ENCODE results near the gene CSNK2A1.
A peak's percentile ranks its signal among the peaks of the same experiment; 100 is the strongest.

CSNK2A1 gene

GRCh38 chr20:568097-568652, 24.6 kb upstream of the CSNK2A1 start:
- FAIRE-seq = no peak
- DNase-seq (ENCODE audit: insufficient read length, low spot score) = no peak

- no peak for FAIRE-seq
- no peak for DNase-seq (ENCODE audit: insufficient read length, low spot score)
Measured at GRCh38 chr20:564192-564591, 20.6 kb upstream of the CSNK2A1 start.

DNA sequence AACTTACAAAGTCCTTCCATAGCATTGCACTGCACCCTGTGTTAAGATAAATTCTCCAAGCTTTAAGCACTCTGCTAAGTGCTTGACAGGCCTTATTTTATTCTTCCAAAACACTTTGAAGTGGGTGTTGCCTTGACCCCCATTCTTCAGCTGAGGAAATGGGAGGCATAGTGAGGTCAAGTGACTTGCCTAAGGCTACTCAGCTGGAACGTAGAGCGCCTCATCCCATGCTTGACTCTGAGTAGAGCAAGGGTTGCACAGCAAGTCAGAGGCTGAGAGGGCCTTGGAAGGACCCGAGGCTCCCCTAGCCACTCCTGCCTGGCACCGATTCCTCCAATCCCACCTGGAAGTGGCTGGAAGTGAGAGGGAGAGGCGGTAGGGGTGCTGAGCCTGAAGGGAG, 19.6 kb upstream of the CSNK2A1 start:
- FAIRE-seq (no peak), DNase-seq (ENCODE audit: insufficient read length, low spot score) (no peak)

DNA sequence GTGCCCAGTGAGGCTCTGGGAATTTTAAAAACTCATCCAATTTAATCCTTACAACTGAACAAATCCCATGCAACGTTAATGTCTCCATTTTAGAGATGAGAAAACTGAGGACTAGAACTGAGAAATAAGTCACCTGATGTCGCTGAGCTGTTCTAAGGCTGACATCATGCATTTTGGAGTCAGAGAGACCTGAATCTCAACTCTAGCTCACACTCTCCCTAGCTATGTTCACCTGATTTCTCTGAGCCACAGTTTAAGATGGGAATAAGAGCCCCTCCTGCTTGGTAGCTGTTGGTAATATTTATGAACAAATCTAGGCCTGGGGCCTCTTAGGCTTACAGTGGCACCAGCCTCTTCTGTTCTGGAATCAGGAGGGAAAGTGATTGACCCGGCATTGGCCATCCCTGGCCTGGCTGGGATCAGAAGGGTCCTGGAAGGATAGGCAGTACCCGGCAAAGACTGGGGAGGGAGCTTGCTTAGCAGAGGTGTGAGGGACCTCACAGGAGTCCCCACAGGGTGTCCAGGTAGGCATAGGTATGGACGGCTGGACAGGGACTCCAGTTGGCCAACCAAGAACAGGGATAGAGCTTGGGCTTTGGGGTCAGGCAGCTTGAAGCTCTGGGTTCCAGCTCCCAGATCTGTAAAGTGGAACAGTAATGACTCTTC, 18.8 kb upstream of the CSNK2A1 start:
- no peak for FAIRE-seq
- no peak for DNase-seq (ENCODE audit: insufficient read length, low spot score)

DNA sequence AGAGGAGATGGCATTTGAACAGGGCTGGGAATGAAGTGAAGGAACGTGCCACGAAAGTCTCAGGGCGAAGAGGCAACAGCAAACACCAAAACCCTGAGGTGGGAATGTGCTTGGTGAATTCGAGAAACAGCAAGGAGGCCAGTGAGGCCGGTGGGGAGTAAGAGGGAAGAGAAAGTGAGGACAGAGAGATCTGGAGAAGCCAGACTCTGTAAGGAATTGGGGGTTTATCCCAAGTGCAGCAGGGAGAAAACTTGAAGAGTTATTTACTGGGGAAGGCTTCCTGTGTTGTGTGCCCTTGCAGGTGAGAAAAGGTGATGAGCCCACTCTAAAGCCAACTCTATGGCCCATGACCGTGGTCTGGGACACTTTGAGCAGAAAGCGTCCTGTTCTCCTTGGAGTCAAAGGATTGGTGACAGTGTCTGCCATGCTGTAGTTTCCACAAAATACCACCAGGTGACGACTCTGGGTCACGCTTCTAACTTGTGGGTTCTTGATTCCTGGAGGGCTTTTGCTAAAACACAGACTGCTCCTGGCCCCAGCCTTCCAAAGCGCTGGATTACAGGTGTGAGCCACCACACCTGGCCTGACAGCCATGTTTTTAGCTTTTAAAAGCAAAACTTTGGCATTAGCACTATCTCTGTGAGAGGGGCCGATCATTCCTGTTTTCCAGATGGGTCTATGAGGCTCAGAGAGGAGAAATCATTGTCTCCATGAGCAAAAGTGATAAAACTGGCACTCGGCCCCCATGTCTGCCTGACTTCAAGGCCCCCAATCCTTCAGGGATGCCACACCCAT, 18.0 kb upstream of the CSNK2A1 start:
- FAIRE-seq (peak; percentile 42), DNase-seq (ENCODE audit: insufficient read length, low spot score) (peak; percentile 83)

- no peak for FAIRE-seq
- DNase-seq (ENCODE audit: insufficient read length, low spot score) = no peak
Measured at GRCh38 chr20:560680-561079, 17.1 kb upstream of the CSNK2A1 start.

- no peak for FAIRE-seq
- DNase-seq (ENCODE audit: insufficient read length, low spot score) = no peak
Measured at GRCh38 chr20:558117-558516, 14.5 kb upstream of the CSNK2A1 start.

GRCh38 chr20:556984-557383, 13.4 kb upstream of the CSNK2A1 start:
- no peak for FAIRE-seq
- no peak for DNase-seq (ENCODE audit: insufficient read length, low spot score)

DNA sequence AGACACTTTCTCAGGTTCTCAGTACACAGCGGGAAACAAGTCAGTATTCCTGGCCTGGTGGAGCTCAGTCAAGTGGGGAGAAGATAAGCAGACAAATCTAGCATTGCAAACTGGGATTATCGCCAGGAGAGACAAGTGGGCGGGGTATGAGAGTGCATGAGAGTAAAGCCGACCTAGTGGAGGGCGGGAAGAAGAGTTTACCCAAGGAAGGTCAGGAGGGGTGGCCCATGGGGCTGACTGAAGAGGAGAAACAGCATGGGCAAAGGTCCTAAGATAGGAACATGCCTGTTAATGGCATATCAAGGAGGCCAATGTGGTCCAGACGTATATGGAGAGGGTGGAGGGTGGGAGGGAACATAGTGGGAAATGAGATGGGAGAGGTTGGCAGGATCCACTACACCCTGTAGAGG, 12.4 kb upstream of the CSNK2A1 start:
- no peak for DNase-seq (ENCODE audit: insufficient read length, low spot score)
- FAIRE-seq = no peak

GRCh38 chr20:550611-551010, 7.0 kb upstream of the CSNK2A1 start:
- DNase-seq (ENCODE audit: insufficient read length, low spot score) (no peak), FAIRE-seq (no peak)

DNA sequence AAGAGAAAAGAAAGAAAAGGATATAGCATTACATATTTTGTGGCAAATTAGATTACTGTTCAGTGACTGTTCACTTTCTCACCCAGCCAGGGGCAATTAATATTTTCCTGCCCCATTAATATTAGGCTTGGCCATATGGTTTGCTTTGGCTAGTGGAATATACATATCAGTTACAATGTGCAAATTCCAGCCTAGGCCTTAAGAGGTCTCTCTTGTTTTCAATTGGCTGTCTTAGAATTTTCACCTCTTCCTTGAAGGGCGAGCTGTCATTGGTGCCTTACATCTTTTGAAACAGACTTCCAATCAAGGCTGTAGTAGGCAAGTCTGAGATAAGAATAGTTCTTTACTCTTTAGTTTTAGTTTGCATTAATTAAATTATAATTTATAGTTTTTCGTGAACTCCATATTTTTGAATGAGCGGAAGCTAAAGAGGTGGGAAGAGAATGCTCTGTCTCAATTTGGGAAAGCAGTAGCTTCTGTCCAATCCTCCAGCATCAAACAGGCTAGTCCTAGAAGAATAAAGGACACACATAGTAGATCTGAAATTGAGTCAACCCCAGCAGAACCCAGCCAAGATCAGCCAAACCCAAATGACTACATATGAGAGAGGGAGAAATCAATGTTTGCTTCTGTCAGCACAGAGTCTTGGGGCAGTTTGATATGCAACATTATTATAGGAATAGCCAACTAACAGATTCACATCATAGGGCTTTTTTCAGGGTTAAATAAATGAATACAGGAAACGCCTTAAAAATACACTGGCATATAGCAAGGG, 6.3 kb upstream of the CSNK2A1 start:
- DNase-seq (ENCODE audit: insufficient read length, low spot score) (no peak), FAIRE-seq (no peak)

GRCh38 chr20:548906-549305, 5.3 kb upstream of the CSNK2A1 start:
- DNase-seq (ENCODE audit: insufficient read length, low spot score) = no peak
- no peak for FAIRE-seq

DNA sequence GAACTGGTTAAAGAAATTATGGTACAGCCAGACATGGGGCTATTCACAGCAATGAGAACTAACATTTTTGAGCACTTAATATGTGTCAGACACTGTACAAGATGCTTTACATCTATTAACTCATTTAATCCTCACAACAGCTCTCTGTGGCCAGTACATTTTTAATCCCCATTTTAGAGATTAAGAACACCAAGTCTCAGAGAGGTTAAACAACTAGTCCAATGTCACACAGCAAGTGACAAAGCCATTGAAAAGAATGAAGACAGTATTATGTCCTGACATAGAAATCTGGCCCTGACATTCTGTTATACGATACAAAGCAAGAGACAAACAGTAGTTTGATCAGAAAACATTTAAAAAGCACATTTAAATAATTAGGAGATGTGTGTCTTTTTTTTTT, 3.8 kb upstream of the CSNK2A1 start:
- no peak for FAIRE-seq
- no peak for DNase-seq (ENCODE audit: insufficient read length, low spot score)

DNA sequence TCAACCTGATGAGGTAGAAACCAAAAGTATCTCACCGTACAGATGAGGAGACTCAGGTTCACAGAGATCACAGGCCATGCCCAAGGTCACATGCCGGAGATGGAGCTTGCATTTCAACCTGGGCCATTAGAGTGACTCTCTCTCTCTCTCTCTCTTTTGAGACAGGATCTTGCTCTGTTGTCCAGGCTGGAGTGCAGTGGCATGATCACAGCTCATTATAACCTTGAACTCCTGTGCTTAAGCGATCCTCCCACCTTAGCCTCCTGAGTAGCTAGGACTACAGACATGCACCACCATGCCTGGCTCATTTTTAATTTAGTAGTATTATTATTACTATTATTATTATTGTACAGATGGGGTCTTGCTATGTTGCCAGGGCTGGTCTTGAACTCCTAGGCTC, 2.8 kb upstream of the CSNK2A1 start:
- no peak for FAIRE-seq
- DNase-seq (ENCODE audit: insufficient read length, low spot score) = no peak

DNA sequence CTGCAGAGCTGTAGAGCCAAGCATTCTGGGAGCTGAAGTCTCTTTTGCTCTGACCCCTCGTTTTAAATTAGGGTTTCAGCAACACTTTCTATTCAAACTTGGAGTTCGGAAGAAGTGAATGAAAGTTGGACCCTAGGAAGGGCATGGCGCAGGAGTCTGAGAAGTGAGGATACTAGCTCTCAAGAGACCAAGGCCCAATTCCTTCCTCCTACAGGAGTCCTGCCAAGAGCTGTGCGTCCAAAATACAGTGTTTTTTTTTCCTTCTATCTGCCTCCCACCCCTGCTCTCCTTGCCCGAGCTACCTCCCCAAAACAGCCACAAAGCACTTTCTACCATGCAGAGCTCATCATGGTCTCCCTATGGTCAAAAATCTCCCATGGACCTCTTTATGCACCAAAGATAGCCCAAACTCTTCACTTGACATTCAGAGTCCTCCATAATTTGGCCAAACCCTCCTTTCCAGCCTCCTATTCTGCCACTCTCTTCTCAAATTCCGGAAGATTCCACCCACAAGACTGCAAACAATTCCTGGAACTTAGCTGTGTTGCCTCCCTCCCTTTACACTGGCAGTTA, 649 bp upstream of the CSNK2A1 start:
- DNase-seq (ENCODE audit: insufficient read length, low spot score) = no peak
- no peak for FAIRE-seq

GRCh38 chr20:542777-543368, 717 bp downstream of the CSNK2A1 start:
- FAIRE-seq (no peak), DNase-seq (ENCODE audit: insufficient read length, low spot score) (peak; percentile 37)

- DNase-seq (ENCODE audit: insufficient read length, low spot score) (no peak), FAIRE-seq (no peak)
Measured at GRCh38 chr20:540391-541201, 3.0 kb downstream of the CSNK2A1 start.

- FAIRE-seq (no peak), DNase-seq (ENCODE audit: insufficient read length, low spot score) (peak; percentile 24)
Measured at GRCh38 chr20:539848-540247, 3.7 kb downstream of the CSNK2A1 start.

GRCh38 chr20:539191-539590, 4.4 kb downstream of the CSNK2A1 start:
- FAIRE-seq = no peak
- no peak for DNase-seq (ENCODE audit: insufficient read length, low spot score)

GRCh38 chr20:537983-538382, 5.6 kb downstream of the CSNK2A1 start:
- FAIRE-seq (peak; percentile 60), DNase-seq (ENCODE audit: insufficient read length, low spot score) (no peak)
